NCI-H1436 treated with DMSO at 0.1 percent for 48 hours (cell line): ENCODE measurements around the gene GANAB.
A peak's percentile ranks its signal among the peaks of the same experiment; 100 is the strongest.
"Not testable (repeated sequence)": the region's sequence is repeated elsewhere in the genome, so short reads cannot be mapped to it uniquely, and the experiment has no call there.

Experiments
- DNase-seq: peaks from one replicate; lab custom pipeline; 2025; lab: John Stamatoyannopoulos, UW

GANAB gene

DNA sequence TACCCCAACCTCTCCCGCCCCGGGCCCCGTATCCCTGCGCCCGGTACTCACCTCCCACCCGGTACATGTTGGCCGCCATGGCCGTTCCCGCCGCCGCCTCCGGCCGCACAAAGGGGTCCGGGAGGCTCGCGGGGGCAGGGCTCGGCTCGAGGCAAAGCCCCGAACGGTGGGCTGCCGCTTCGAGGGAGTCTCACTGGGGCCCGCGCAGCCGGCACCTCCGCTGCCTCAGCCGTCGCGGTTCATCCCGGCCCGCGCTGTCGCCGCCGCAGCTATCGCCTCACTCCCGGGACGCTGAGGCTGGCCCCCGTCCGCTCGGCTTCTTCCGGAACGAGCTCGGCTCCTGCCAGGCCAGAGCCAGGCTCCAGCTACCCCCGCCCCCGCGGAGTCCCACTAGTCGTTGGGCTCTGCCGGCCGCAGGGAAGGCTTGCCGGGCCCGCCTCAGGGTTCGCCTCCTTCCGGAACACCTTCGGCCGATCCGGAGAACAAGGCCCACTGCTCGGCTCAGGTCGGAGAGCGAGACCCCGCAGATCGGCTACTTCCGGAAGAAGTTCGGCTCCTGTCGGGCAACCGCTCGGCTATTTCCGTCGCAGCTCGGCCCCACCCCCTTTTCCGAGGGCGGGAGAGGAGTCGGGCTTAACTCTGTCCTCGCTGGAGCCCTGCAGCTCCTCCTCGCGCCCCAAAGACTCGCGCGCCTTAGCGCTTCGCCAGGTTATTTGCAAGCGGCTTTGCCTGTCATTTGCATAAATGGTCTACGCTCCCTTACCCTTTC lies 44.9 kb downstream of the GANAB start, which contains the start of gene MTA2:
MTA2 (minus strand) TSS at position 494 of the 769 bp plus-strand sequence; CDS start at position 79, 415 bp downstream.
- DNase-seq = peak; percentile 88

DNA sequence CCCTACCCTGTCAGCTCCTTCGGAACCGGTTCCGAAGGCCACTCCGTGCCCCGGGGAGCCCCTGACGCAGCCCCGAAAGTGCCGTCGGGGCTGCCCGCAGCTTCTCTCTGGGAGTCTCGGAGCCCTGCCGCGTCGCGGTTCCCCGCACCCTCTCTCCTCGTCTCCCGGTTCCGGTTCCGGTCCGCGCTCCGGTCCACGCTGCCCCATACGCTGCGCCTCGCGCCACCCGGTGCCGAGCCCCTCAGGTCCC lies 45.4 kb downstream of the GANAB start:
- DNase-seq = no peak

DNA sequence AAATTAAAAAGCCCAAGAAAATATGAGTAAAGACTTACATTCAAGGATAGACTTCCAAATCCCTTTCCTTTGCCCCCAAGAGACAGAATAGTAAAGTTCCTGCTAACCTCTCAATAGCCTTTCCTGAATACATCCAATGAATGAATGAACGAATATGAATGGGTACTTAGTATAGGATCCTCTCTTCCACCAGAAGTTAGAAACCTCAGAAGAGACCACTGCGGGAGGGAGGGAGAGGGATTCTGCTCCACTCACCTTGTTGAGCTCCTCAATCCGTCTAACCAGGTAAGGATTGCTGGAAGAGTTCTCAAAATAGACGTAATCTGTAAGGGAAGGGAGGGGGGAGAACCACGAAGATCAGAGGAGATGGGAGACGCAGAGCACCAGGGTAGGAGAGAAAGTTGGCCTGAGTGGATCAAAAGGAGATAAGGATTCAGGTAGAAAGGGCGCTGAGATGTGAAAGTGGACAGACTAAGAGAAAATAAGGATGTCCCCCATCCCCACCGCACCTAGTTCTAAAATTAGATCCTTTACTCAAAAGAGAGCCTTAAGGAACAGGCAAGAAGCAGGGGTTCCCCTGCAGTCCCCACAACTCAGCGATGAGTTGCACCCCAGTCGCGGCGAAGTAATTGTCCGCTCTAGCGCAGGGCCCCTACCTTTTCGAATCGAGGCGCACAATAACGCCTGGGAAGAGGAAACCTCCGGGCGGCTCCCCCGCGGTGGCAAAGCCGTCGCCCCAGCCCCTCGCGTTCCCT lies 45.9 kb downstream of the GANAB start:
- DNase-seq = no peak

DNA sequence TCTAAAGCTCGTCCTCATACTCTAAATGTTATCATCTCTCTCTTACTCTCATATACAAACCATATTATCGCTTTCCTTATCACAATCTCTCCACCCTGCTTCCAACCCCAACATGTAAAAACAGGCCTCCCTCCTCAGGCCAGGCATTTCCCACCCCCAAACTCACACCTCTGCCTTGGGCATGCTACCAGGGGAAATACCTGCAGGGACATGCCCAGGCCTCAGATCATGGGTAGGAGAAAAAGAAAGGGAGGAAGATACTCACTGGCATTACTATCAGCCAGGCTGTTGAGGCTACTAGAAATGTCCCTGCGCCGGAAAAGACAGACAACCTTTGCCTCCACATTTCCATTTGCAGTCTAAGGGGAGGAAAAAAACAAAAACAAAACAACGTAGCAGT lies 46.5 kb downstream of the GANAB start:
- no peak for DNase-seq

DNA sequence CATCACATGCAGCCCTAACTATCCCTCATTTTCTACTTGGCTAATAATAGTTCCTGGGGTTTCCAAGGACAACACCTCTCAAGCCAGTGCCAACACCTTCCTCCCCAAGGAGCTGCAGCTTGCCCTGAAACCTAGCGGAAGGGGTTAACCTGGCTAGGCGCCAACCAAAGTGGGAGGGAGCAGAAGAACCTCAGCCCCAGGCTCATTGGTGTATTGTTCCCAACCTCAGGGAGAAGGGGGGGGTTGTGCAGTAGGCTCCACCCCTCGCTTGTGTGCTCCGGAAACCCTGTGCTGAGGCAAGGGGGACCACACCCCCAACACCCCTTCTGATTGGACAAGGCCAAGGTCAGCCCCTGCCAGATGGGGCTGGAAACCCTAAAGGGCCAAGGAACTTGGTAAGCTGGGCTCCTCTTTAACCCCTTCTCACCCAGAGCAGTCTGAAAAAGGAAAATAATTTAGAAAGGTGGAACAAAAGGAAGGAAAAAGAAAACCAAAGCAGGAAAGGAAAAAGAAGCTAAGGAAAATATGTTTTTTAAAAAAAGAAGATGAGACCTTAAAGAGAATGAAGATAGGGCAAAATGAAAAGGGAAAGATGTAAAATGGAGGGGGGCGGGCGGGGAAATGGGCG lies 47.2 kb downstream of the GANAB start:
- DNase-seq = peak; percentile 97

DNA sequence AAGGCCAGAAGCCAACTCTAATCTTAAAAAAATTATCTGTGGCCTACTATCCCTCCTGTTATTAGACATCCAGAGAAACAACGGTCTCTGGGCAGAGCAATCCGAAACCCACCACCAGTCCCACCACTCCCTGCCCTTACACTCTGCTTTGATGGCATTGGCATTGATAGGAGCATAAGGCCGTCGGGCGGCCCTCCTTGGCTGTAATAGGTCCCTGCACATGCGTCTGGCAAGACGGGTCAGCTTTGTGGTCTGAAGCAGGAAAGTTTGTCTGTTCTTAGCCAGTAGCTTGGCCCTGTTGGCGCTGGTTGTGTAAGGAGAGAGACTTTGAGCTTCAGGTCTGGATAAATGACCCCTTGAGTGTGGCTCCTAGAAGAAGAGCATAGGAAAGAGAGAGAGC lies 51.3 kb downstream of the GANAB start:
- no peak for DNase-seq

DNA sequence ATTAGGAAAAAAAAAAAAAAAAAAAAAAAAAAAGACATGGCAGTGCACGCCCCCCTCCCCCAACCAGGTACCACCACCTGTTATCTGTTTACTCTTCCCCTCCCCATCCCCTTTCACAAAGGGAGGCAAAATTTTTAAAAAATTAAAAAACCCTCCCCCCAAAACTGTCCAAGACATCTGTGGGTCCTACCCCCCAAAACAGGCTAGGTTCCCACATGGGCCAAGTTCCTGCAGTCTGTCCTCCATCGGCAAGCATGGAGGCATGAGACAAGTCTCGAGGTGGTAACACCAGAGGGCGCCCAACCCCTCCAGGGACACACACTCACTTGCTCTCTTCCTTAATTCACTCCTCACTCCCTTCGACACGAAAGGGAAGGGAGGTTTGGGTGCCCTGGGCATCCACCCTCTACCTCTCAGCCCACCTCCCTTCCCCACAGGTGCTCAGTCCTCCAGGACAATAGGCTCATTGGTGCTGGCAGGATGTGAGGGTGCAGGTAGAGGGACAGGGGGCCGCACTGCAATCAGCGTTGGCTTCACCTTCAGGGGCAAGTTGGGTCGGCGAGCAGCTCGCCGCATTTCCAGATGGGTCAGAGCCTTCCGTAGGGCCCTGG lies 52.9 kb downstream of the GANAB start:
- no peak for DNase-seq

DNA sequence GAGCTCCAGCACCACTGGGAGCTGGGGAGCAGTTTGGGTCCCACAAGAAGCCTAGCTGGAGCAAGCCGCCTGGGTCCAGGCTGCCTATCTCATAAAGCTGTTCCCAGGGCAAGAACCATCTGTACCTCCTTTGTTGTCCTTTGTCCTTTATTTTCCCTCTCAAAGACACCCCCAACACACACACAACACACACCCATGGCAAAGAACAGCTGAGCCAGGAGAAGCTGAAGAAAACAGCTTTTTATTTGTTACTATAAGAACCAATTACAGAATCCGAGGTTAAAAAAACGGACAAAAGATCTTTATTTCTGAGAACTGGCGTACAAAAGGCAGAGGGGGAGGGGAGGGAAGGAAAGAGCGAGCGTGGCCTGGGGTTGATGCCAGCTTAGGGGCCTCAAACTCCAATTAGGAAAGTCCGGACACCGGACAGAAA lies 53.4 kb downstream of the GANAB start:
- no peak for DNase-seq

DNA sequence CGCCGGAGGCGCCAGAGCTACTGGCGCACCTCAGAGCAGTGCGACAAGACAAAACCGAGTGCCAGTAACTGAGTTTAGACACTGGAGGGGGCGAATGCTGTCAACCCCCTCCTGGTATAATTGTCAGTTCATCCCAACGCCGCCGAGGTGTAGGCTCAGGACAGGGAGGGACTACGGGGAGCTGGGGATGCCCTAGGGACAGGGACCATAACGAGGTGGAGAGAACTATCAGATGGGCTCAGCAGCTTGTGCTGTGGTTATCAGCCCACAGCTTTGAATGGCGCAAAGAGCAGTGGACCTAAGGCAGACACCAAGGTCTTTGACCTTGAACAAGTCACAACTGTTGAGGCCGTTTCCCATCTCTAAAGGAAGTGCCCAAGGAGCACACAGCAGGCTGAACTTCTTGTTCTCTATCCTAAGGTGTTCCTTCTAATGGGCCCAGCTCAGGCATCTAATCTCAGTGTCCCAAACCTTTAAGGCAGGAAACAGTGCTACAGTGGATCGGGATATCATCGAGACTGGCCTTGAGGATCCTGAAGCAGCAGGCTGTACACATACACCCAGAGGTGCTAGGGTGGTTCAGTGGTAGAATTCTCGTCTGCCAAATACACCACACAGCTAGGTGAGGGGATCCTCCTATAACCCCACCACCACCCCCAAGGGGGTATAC lies 54.1 kb downstream of the GANAB start:
- DNase-seq = no peak

DNA sequence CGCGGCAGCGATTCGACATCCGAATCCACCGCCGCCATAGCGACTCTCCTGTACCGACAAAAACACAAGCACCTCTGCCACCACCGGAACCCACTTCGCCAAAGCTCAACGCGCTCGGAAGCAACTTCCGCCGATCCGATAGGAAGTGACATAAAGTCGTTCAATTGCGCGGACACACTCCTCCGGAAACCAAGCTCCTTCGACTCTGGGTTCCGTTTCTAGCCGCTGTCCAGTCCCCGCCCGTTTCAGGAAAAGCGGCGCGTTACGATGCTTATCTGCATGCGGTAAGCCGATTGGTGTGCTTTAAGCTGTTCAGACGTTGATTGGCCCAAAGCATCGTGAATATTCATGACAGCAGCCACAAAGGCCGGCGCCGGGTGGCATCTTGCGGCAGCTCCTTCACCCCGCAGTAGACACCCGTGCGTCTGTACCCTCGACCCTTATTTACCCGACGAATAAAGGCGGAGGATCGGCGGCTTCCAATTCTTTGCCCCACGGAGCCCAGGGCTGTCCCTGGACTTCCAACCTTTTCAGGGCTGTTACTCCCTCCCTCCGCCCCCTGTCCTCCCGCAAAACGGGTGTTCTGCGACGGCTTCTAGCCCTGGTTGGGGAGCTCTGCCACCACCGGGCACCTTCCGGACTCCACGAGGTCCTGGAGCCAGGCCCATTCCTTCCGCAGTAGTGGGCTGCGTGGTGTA lies 54.8 kb downstream of the GANAB start, which contains the start of gene TUT1:
TUT1 (minus strand) TSS at position 76 of the 698 bp plus-strand sequence; CDS start at position 38, 38 bp downstream.
- DNase-seq = peak; percentile 99

DNA sequence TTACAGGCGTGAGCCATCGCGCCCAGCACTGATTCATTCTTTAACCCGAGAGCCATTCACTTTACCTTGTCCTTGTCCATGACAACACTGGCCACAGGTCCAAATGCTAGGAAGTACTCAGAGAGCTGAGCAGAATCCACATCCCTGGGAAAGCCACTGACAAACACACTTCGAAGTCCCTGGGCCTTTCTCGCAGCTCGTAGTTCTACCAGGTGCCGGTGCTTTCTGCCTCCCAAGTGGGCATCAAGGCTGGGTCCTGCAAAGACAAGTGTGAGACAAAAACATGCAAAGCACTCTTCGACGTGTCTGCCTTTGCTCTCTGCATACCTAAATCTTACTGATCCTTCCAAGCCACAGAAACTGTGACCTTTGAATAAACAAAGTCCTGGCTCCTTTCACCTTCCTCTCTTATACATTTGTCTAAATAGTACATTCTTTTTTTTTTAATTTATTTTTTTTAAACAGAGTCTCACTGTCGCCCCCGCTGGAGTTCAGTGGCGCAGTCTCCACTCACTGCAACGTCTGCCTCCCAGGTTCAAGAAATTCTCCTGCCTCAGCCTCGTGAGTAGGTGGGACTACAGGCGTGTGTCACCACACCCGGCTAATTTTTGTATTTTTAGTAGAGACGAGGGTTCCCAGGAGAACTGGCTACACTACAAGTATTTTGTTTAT lies 57.3 kb downstream of the GANAB start:
- no peak for DNase-seq

DNA sequence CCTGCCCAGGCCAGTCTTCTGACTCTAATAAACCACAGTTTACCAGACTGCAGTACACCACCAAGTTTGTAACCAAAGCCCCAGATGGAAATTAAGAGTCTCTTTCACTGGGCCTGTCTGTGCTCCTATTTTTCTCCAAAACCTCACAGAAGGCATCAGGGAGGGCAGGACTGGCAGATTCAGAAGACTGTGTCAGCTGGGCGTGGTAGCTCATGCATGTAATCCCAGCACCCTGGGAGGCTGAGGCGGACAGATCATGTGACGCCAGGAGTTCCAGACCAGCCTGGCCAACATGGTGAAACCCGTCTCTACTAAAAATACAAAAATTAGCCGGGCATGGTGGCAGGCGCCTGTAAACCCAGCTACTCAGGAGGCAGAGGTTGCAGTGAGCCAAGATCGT lies 61.1 kb downstream of the GANAB start:
- DNase-seq = not testable (repeated sequence)

DNA sequence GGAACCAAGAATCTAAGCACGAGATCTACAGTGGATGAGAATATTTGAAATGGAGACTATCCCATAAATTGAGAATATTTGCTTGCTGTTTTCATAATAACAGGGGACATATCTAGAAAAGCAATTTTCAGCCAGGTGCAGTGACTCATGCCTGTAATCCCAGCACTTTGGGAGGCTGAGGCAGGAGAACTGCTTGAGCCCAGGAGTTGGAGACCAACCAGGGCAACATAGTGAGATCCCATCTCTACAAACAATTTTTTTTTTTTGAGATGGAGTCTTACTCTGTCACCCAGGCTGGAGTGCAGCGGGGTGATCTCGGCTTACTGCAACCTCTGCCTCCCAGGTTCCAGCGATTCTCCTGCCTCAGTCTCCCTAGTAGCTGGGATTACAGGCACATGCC lies 64.7 kb downstream of the GANAB start:
- not testable (repeated sequence) for DNase-seq

DNA sequence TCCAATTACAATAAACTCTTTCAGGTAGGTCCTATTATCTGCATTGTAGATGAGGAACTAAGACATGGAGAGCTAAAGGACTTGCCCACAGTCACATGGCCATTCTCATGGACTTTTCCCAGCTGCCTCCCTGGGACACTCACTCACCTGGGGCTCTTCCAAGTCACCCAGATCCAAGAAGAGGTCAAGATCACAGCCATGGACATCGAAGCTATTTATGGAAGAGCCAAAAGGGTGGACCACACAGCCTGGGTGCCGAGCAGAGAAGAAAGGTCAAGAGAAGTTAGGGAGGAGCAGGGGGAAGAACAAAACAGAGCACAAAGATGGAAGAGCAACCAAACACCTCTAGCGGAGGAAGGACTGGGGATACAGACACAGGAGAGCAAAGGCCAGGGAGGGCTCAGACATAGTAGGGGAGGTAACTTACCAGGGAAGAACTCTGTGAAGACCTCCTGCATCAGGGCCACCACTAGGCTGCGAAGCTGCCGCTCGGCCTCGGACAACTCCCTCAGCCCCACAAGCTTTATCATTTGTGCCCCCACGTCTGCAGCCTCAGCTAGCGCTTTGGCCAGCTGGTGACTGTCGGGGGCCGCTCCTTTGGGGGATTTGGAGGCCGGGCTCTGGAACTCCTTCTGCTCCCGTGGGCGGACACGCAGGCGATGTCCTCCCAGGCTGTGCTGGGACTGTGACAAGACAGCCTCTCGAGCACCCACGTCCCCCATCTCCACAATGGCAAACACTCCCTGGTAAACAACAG lies 65.3 kb downstream of the GANAB start:
- DNase-seq = no peak

DNA sequence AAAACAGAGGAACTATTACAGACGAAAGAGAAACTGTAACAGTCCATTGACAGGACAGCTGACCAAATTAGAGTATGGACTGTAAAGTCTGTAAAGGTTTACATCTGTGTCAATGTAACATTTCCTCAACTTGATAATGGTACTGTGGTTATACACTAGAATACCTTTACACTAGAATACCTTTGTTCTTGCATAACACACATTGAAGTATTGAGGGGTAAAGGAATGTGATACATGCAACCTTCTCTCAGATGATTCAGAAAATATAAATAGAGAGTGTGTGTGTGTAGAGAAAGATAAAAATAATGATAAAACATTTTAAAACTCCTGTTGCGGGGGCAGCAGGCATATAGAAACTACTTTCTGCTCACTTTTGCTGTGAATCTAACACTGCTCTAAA lies 67.2 kb downstream of the GANAB start:
- DNase-seq = no peak

DNA sequence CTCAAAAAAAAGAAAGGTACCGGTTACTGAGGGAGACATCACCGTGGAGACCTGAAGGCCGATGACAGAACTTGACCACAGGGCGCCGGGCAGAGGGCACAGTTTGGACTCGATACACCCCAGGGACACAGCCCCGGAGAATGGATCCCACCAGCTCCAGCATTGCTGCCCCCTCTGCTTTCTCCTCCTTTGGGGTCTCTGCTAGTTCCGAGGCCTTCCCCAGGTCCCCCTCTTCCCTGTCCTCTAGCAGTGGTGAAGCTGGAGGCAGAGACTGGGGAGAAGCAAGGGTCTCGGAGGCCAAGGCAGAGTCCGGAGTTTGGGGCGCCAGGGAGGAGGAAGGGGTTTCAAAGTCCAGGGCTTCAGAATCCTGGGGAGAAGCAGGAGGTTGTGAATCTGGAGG lies 67.9 kb downstream of the GANAB start:
- no peak for DNase-seq

DNA sequence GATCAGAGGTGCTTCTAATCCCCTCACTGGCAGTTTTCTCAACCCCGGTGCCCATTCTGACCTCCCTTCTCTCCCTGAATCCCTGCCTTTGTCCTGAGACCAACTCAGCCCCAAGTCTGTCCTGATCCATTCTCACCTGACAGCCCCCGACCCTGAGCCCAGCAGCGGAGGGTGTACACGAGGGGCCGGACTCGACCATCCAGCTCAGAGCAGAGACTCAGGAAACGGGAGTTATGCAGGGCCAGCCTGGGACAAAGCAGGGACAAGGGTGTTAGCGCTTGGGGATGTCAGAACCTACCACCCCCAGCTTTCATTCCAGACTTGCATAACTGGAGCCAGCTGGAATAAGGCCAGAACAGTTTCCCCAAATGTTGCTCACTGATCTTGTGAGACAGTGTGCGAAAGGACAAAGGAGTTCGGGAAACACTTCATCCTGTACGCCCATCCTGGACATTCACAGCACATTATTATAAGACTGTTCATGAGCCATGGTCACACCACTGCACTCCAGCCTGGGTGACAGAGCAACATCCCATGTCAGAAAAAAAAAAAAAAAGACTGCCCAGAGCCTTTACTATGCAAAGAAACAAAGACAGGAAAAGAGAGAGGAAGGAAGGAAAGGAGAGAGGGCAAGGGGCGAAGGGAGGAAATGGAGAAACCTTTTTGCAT lies 69.2 kb downstream of the GANAB start:
- DNase-seq = no peak

DNA sequence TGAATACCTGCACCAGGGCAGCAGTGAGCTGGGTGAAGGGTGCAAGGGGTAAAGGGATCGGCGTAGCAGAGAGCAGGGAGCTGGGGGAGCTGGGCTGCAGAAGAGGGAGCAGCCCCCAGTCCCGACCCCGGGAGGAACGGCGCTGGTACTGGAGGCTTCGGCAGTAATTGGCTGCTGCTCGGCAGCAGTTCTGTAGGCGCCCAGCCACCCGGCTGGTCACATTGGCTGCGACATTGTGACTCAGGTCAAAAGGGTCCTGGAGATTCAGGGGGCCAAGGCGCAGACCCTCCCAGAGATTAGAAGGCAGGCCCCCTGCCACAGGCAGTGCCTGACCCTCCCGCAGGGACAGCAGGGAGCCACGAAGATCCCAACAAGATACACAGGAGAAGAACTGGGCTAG lies 70.6 kb downstream of the GANAB start:
- no peak for DNase-seq

DNA sequence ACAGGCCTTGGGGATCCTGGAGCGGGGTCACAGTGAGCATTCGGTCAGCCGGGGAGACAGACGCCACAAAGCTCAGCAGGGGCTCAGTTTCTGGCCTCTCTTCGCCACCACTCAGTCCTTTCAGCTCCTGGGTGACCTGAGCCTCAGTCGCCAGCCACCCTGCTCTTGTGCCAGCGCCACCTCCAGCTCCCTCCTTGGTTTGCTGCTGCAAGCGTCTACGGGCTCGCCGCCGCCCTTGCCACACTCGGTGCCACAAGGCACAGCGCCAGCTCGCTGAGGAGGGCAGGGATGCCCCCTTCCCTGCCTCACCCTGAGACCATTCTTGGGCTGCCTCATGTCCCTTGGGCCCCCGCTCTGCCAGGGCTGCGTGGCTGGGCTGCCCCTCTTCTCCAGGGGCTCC lies 71.3 kb downstream of the GANAB start:
- no peak for DNase-seq
